WTC11 (cell line): ENCODE measurements around the gene TMEM212. TPM values are rescaled to one million over a fixed set of nuclear protein-coding genes. Genes with fewer than 3 reads are reported as not detected.

Experiments used
- ATAC-seq: fragments of 200-7000 bp; cut with Tn5 transposase; 2 replicates; pipeline ENCODE4 v1.10.0; 2021; ENCODE audit warnings: mild to moderate bottlenecking, moderate library complexity
- CTCF ChIA-PET: fragments of 300-600 bp; sonication (Branson Sonifier 250); formaldehyde crosslinking; loops from one replicate; lab custom pipeline; 2021; ENCODE audit warnings: antibody characterized with exemption; lab: Charles Lee
- POLR2A ChIA-PET: fragments of 350-600 bp; sonication (Branson Sonifier 250); formaldehyde crosslinking; loops from one replicate; lab custom pipeline; 2021; ENCODE audit warnings: antibody characterized with exemption; lab: Charles Lee
- DNase-seq: peaks from one replicate; pipeline ENCODE4 v3.0.0; 2021; ENCODE audit warnings: low spot score
- H3K27ac Mint-ChIP-seq: 2 replicates; pipeline ENCODE4 v1.8.0; 2021; ENCODE audit warnings: mixed read lengths
- H3K27me3 Mint-ChIP-seq: 2 replicates; pipeline ENCODE4 v1.8.0; 2021; ENCODE audit warnings: low read depth, mild to moderate bottlenecking, moderate library complexity, mixed read lengths
- H3K36me3 Mint-ChIP-seq: 2 replicates; pipeline ENCODE4 v1.8.0; 2021; ENCODE audit warnings: mixed read lengths
- H3K4me1 Mint-ChIP-seq: 2 replicates; pipeline ENCODE4 v1.8.0; 2022; ENCODE audit warnings: mixed read lengths
- H3K4me3 Mint-ChIP-seq: 2 replicates; pipeline ENCODE4 v1.8.0; 2021; ENCODE audit warnings: mild to moderate bottlenecking, moderate library complexity, mixed read lengths
- H3K9me3 Mint-ChIP-seq: 2 replicates; pipeline ENCODE4 v1.8.0; 2021; ENCODE audit warnings: mixed read lengths
- CREB1 ChIP-seq: sonication (generic); formaldehyde crosslinking; IDR thresholded peaks from 2 replicates; pipeline ENCODE4 v1.8.0; 2023; ENCODE audit warnings: mild to moderate bottlenecking, missing genetic modification reagents
- ESRRA ChIP-seq: sonication (generic); formaldehyde crosslinking; IDR thresholded peaks from 2 replicates; pipeline ENCODE4 v1.8.1; 2022; ENCODE audit warnings: mild to moderate bottlenecking, missing genetic modification reagents, borderline replicate concordance
- FOXP1 ChIP-seq: sonication (generic); formaldehyde crosslinking; IDR thresholded peaks from 2 replicates; pipeline ENCODE4 v1.8.0; 2022; ENCODE audit warnings: missing genetic modification reagents, mild to moderate bottlenecking, moderate library complexity, borderline replicate concordance
- GABPB1 ChIP-seq: sonication (generic); formaldehyde crosslinking; IDR thresholded peaks from 2 replicates; pipeline ENCODE4 v1.8.1; 2023; ENCODE audit warnings: mild to moderate bottlenecking, missing genetic modification reagents
- GTF2I ChIP-seq: fragments of 250-450 bp; sonication (Bioruptor Pico); conservative IDR thresholded peaks from 2 replicates; pipeline ENCODE4 v1.4.0; 2021; ENCODE audit warnings: mild to moderate bottlenecking
- HMGA2 ChIP-seq: fragments of 250-450 bp; sonication (Bioruptor Pico); IDR thresholded peaks from 2 replicates; pipeline ENCODE4 v1.4.0; 2021; ENCODE audit warnings: mild to moderate bottlenecking, moderate library complexity
- IRF2 ChIP-seq: sonication (generic); formaldehyde crosslinking; IDR thresholded peaks from 2 replicates; pipeline ENCODE4 v1.8.0; 2022; ENCODE audit warnings: low read depth, missing genetic modification reagents, borderline replicate concordance
- JAZF1 ChIP-seq: fragments of 250-450 bp; sonication (Bioruptor Pico); IDR thresholded peaks from 2 replicates; pipeline ENCODE4 v1.9.0; 2021; ENCODE audit warnings: moderate library complexity, mild to moderate bottlenecking, inconsistent platforms
- KAT7 ChIP-seq: sonication (generic); formaldehyde crosslinking; IDR thresholded peaks from 2 replicates; pipeline ENCODE4 v1.8.1; 2023; ENCODE audit warnings: missing genetic modification reagents, mild to moderate bottlenecking, borderline replicate concordance
- NFE2L1 ChIP-seq: sonication (generic); formaldehyde crosslinking; IDR thresholded peaks from 2 replicates; pipeline ENCODE4 v1.8.1; 2023; ENCODE audit warnings: missing genetic modification reagents
- SP1 ChIP-seq: sonication (generic); formaldehyde crosslinking; conservative IDR thresholded peaks from 2 replicates; pipeline ENCODE4 v1.8.1; 2022; ENCODE audit warnings: missing genetic modification reagents
- TEAD1 ChIP-seq: sonication (generic); formaldehyde crosslinking; IDR thresholded peaks from 2 replicates; pipeline ENCODE4 v1.8.0; 2022; ENCODE audit warnings: mild to moderate bottlenecking, missing genetic modification reagents
- TP53 ChIP-seq: sonication (generic); formaldehyde crosslinking; IDR thresholded peaks from 2 replicates; pipeline ENCODE4 v1.8.1; 2023; ENCODE audit warnings: mild to moderate bottlenecking, missing genetic modification reagents
- ZNF219 ChIP-seq: sonication (generic); formaldehyde crosslinking; IDR thresholded peaks from 2 replicates; pipeline ENCODE4 v1.8.0; 2023; ENCODE audit warnings: missing genetic modification reagents, mild to moderate bottlenecking, borderline replicate concordance
- ZNF317 ChIP-seq: sonication (generic); formaldehyde crosslinking; IDR thresholded peaks from 2 replicates; pipeline ENCODE4 v1.8.1; 2023; ENCODE audit warnings: low read depth, mild to moderate bottlenecking, moderate library complexity, missing genetic modification reagents, borderline replicate concordance
- total RNA-seq: library from RNA; stranded (reverse); gene quantifications from 3 replicates; pipeline ENCODE4 v1.2.3, GENCODE V29; 2021
- TF ChIP-seq, protein P1 (sequence below): sonication (generic); formaldehyde crosslinking; IDR thresholded peaks from 2 replicates; pipeline ENCODE4 v1.8.1; 2022; ENCODE audit warnings: low read depth, missing genetic modification reagents, borderline replicate concordance
- TF ChIP-seq, protein P2 (sequence below): sonication (generic); formaldehyde crosslinking; IDR thresholded peaks from 2 replicates; pipeline ENCODE4 v1.8.1; 2023; ENCODE audit warnings: mild to moderate bottlenecking, missing genetic modification reagents, borderline replicate concordance
- TF ChIP-seq, protein P3 (sequence below): sonication (generic); formaldehyde crosslinking; IDR thresholded peaks from 2 replicates; pipeline ENCODE4 v1.8.1; 2023; ENCODE audit warnings: mild to moderate bottlenecking, missing genetic modification reagents, moderate library complexity
- TF ChIP-seq, protein P4 (sequence below): fragments of 250-450 bp; sonication (Bioruptor Pico); IDR thresholded peaks from 2 replicates; pipeline ENCODE4 v1.9.0; 2021; ENCODE audit warnings: moderate library complexity, mild to moderate bottlenecking, inconsistent platforms, borderline replicate concordance

TMEM212 gene
- total RNA-seq, 1 experiment from 2014 or later = not detected

DNA sequence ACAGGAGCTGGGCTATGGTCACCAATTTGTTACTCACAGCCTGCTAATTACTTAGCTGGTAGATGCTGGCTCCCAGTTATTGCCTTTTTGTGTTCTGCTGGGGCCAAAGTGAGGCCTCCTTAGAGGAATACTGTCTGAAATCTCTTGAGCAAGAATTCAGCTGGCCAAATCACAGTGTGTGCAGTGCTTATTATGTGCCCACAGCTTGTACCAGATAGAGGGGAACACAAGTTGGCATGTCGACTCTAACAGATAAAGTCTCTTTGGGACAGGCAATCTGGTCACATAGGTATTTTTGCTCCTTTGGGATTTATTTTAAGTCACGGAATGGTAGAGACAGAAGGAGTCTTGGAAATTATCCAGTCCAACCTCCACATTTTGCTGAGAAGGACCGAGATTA is 6.3 kb upstream of the TMEM212 start:
- TF ChIP-seq CREB1 (CRISPR knock-in tag) = no peak
- TF ChIP-seq ZNF219 = no peak
- TF ChIP-seq TP53 (CRISPR knock-in tag) = no peak
- TF ChIP-seq, protein P1, sequence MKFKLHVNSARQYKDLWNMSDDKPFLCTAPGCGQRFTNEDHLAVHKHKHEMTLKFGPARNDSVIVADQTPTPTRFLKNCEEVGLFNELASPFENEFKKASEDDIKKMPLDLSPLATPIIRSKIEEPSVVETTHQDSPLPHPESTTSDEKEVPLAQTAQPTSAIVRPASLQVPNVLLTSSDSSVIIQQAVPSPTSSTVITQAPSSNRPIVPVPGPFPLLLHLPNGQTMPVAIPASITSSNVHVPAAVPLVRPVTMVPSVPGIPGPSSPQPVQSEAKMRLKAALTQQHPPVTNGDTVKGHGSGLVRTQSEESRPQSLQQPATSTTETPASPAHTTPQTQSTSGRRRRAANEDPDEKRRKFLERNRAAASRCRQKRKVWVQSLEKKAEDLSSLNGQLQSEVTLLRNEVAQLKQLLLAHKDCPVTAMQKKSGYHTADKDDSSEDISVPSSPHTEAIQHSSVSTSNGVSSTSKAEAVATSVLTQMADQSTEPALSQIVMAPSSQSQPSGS (CRISPR knock-in tag) = no peak
- no peak for TF ChIP-seq TEAD1 (CRISPR knock-in tag)
- TF ChIP-seq ESRRA (CRISPR knock-in tag) = no peak
- no peak for TF ChIP-seq KAT7
- TF ChIP-seq, protein P2, sequence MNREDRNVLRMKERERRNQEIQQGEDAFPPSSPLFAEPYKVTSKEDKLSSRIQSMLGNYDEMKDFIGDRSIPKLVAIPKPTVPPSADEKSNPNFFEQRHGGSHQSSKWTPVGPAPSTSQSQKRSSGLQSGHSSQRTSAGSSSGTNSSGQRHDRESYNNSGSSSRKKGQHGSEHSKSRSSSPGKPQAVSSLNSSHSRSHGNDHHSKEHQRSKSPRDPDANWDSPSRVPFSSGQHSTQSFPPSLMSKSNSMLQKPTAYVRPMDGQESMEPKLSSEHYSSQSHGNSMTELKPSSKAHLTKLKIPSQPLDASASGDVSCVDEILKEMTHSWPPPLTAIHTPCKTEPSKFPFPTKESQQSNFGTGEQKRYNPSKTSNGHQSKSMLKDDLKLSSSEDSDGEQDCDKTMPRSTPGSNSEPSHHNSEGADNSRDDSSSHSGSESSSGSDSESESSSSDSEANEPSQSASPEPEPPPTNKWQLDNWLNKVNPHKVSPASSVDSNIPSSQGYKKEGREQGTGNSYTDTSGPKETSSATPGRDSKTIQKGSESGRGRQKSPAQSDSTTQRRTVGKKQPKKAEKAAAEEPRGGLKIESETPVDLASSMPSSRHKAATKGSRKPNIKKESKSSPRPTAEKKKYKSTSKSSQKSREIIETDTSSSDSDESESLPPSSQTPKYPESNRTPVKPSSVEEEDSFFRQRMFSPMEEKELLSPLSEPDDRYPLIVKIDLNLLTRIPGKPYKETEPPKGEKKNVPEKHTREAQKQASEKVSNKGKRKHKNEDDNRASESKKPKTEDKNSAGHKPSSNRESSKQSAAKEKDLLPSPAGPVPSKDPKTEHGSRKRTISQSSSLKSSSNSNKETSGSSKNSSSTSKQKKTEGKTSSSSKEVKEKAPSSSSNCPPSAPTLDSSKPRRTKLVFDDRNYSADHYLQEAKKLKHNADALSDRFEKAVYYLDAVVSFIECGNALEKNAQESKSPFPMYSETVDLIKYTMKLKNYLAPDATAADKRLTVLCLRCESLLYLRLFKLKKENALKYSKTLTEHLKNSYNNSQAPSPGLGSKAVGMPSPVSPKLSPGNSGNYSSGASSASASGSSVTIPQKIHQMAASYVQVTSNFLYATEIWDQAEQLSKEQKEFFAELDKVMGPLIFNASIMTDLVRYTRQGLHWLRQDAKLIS (CRISPR knock-in tag) = no peak
- no peak for TF ChIP-seq FOXP1 (CRISPR knock-in tag)
- ChIA-PET POLR2A (no interaction called here), CTCF (no interaction called here)
- no peaks in the 10 kb centered on the region for H3K36me3 Mint-ChIP-seq
- no peak for ATAC-seq
- H3K27me3 Mint-ChIP-seq = no peaks in the 10 kb centered on the region
- H3K9me3 Mint-ChIP-seq = no peaks in the 10 kb centered on the region
- no peak overlapping the region for H3K27ac Mint-ChIP-seq
- DNase-seq = no peak
- peaks cover 30% of the 10 kb centered on the region for H3K4me1 Mint-ChIP-seq
- no peak overlapping the region for H3K4me3 Mint-ChIP-seq

DNA sequence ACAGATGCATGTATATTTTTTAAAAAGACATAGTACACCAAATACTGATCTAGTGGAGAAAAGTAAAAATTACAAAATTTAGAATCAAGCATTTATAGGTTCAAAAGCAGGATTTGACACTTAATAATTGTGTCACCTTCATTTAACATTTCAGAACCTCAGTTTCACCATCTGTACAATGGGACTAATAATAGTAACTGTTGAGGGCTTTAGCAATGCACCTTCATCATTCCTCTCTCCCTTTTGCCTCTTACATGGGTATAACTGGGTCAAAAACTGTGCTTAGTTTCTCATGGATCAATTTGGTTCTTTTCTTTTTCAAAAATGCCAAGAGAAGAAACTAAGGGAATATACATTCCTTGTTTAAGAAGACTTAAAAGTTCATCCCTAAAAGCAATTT is 5.5 kb upstream of the TMEM212 start:
- ATAC-seq (no peak), DNase-seq (no peak)
- H3K9me3 Mint-ChIP-seq = no peaks in the 10 kb centered on the region
- ChIA-PET CTCF (interaction anchor here (0.6 to 2.0 kb wide), 4 partner anchors 8 to 603 kb away, joined by 3 to 12 read pairs (median 3); no protein-coding TSS in a partner anchor), POLR2A (no interaction called here)
- H3K4me3 Mint-ChIP-seq = no peak overlapping the region
- H3K27ac Mint-ChIP-seq = no peak overlapping the region
- peaks cover 32% of the 10 kb centered on the region for H3K4me1 Mint-ChIP-seq
- H3K36me3 Mint-ChIP-seq = no peaks in the 10 kb centered on the region
- no peaks in the 10 kb centered on the region for H3K27me3 Mint-ChIP-seq
- TF ChIP-seq, protein P3, sequence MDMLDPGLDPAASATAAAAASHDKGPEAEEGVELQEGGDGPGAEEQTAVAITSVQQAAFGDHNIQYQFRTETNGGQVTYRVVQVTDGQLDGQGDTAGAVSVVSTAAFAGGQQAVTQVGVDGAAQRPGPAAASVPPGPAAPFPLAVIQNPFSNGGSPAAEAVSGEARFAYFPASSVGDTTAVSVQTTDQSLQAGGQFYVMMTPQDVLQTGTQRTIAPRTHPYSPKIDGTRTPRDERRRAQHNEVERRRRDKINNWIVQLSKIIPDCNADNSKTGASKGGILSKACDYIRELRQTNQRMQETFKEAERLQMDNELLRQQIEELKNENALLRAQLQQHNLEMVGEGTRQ (CRISPR knock-in tag) = no peak
- TF ChIP-seq GTF2I (CRISPR knock-in tag) (no peak), JAZF1 (CRISPR knock-in tag) (no peak), ZNF317 (CRISPR knock-in tag) (no peak), HMGA2 (no peak), NFE2L1 (CRISPR knock-in tag) (no peak), IRF2 (CRISPR knock-in tag) (no peak), SP1 (CRISPR knock-in tag) (no peak)

DNA sequence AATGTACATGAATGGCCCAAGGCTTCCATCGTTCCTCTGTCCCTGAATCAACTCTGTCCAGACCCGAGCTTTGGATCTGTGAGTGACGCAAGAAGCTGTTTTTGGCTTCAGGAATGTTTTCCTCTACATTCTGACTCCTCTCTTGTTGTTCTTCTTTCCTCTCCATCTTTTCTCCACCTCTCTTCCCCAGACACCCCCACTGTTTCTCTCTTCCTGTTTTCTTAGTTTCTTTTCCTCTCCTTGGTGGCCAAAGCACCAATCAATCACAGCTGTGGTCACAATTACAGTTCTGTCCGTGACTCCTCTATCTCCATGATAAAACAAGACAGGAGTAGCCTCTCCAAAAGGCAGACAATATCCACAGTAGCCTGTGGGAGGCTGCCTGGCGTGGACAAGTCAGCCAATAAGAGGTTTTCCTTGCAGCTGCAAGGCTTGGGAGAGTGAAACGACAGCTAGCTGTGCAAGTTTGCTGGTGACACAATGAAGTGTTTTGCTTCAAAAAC is 4.9 kb upstream of the TMEM212 start:
- H3K27me3 Mint-ChIP-seq = no peaks in the 10 kb centered on the region
- ChIA-PET POLR2A (no interaction called here), CTCF (interaction anchor here (0.6 to 2.0 kb wide), 6 partner anchors 8 to 603 kb away, joined by 3 to 12 read pairs (median 3); no protein-coding TSS in a partner anchor)

More for the DNA sequence above, 4.9 kb upstream of the TMEM212 start:
- peak; percentile 77 for ATAC-seq
- Mint-ChIP-seq H3K27ac (peak overlapping the region; percentile 20; the same call in 1 of the 2 replicates), H3K9me3 (no peaks in the 10 kb centered on the region), H3K36me3 (no peaks in the 10 kb centered on the region), H3K4me3 (no peak overlapping the region), H3K4me1 (peaks cover 38% of the 10 kb centered on the region)
- TF ChIP-seq, protein P4, sequence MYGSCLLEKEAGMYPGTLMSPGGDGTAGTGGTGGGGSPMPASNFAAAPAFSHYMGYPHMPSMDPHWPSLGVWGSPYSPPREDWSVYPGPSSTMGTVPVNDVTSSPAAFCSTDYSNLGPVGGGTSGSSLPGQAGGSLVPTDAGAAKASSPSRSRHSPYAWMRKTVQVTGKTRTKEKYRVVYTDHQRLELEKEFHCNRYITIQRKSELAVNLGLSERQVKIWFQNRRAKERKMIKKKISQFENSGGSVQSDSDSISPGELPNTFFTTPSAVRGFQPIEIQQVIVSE (CRISPR knock-in tag) = no peak
- TF ChIP-seq GABPB1 (CRISPR knock-in tag) = peak; percentile 80
- no peak for DNase-seq
